Stimulated activated CD8-positive, alpha-beta memory T cell treated with anti-CD3 and anti-CD28 coated beads, Interleukin-15, amount 100 ng/mL, for 24 hours (primary cell): ENCODE measurements around the gene MTA3.
A peak's percentile ranks its signal among the peaks of the same experiment; 100 is the strongest.
"Not testable (repeated sequence)": the region's sequence is repeated elsewhere in the genome, so short reads cannot be mapped to it uniquely, and the experiment has no call there.

Experiments
- DNase-seq: peaks from one replicate; pipeline ENCODE4 v3.0.0-alpha.2; 2020; ENCODE audit warnings: low read depth

Gene MTA3

GRCh38 chr2:42568401-42569115, at the start of gene MTA3:
MTA3 (plus strand) TSS chr2:42568632; CDS start chr2:42568746, 114 bp downstream.
- peak; percentile 34 for DNase-seq

- no peak for DNase-seq
Observed at GRCh38 chr2:42519624-42520023, 48.8 kb upstream of the MTA3 start.

- DNase-seq: no peak
Observed at GRCh38 chr2:42522035-42522434, 46.4 kb upstream of the MTA3 start.

GRCh38 chr2:42523341-42523740, 45.1 kb upstream of the MTA3 start:
- DNase-seq: no peak

- no peak for DNase-seq
Observed at GRCh38 chr2:42532397-42532796, 36.0 kb upstream of the MTA3 start.

- no peak for DNase-seq
Observed at GRCh38 chr2:42537493-42537892, 30.9 kb upstream of the MTA3 start.

- no peak for DNase-seq
Observed at GRCh38 chr2:42542871-42543270, 25.6 kb upstream of the MTA3 start.

GRCh38 chr2:42545023-42545721, 23.3 kb upstream of the MTA3 start:
- DNase-seq: no peak

GRCh38 chr2:42545841-42546390, 22.5 kb upstream of the MTA3 start:
- no peak for DNase-seq

- DNase-seq: no peak
Observed at GRCh38 chr2:42547014-42547413, 21.4 kb upstream of the MTA3 start.

GRCh38 chr2:42547446-42548295, 20.8 kb upstream of the MTA3 start:
- no peak for DNase-seq

- DNase-seq: no peak
Observed at GRCh38 chr2:42550870-42551269, 17.6 kb upstream of the MTA3 start.

- DNase-seq: no peak
Observed at GRCh38 chr2:42554392-42554791, 14.0 kb upstream of the MTA3 start.

- no peak for DNase-seq
Observed at GRCh38 chr2:42556315-42556890, 12.0 kb upstream of the MTA3 start.

- DNase-seq: no peak
Observed at GRCh38 chr2:42557306-42557705, 11.1 kb upstream of the MTA3 start.

GRCh38 chr2:42558827-42559226, 9.6 kb upstream of the MTA3 start:
- DNase-seq: no peak

- DNase-seq: not testable (repeated sequence)
Observed at GRCh38 chr2:42560133-42560532, 8.3 kb upstream of the MTA3 start.

GRCh38 chr2:42560899-42561298, 7.5 kb upstream of the MTA3 start:
- DNase-seq: no peak

- no peak for DNase-seq
Observed at GRCh38 chr2:42562474-42563144, 5.8 kb upstream of the MTA3 start.

- DNase-seq: no peak
Observed at GRCh38 chr2:42566025-42566424, 2.4 kb upstream of the MTA3 start.

- DNase-seq: no peak
Observed at GRCh38 chr2:42566837-42567321, 1.6 kb upstream of the MTA3 start.
